Measurements from ENCODE around the gene CENATAC. TPM values are rescaled to one million over a fixed set of nuclear protein-coding genes. Genes with fewer than 3 reads are reported as not detected.

The CENATAC gene, protein sequence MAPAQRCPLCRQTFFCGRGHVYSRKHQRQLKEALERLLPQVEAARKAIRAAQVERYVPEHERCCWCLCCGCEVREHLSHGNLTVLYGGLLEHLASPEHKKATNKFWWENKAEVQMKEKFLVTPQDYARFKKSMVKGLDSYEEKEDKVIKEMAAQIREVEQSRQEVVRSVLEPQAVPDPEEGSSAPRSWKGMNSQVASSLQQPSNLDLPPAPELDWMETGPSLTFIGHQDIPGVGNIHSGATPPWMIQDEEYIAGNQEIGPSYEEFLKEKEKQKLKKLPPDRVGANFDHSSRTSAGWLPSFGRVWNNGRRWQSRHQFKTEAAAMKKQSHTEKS
- 107 and 143 TPM in 2 replicates for total RNA-seq (2011; cell fraction: chromatin; rRNA removed; ENCODE audit: low replicate concordance)
- 70.5 and 71.8 TPM in 2 replicates for total RNA-seq (2011; cell fraction: nucleolus; rRNA removed)
- total RNA-seq (2011; cell fraction: nucleoplasm; rRNA removed), result 96.7 and 121 TPM in 2 replicates
- 15.3 and 16.0 TPM in 2 replicates for total RNA-seq (2014; rRNA removed)
- total RNA-seq (2014; rRNA removed; fragmentation: Illumina TruSeq; extraction: Trizol), result 13.9 and 15.1 TPM in 2 replicates
- 16.2 and 16.9 TPM in 2 replicates for total RNA-seq (2015; rRNA removed; fragmentation: Illumina TruSeq; extraction: Trizol)
- 12.4 and 13.5 TPM in 2 replicates for total RNA-seq (2021)
- 13.4 and 13.7 TPM in 2 replicates for polyA plus RNA-seq (2011; rRNA removed)
- 3.3 and 3.9 TPM in 2 replicates for polyA plus RNA-seq (2011; cell fraction: cytosol; rRNA removed)
- 35.3 and 40.2 TPM in 2 replicates for polyA plus RNA-seq (2011; cell fraction: nucleus; rRNA removed)
- polyA plus RNA-seq (2012), result 7.1 and 9.9 TPM in 2 replicates
- 8.9 and 9.7 TPM in 2 replicates for polyA plus RNA-seq (2014; fragmentation: Illumina TruSeq; extraction: Trizol)
- 1 to 10 TPM; 2.4 to 4.5 TPM for polyA plus RNA-seq (2014; fragmentation: Nextera tagmentation; extraction: Ambion mirVana)
- 21.9 and 25.5 TPM in 2 replicates for polyA plus RNA-seq (2014; rRNA removed)
- polyA minus RNA-seq (2011; rRNA and poly(A)+ RNA removed), result 20.5 and 20.8 TPM in 2 replicates
- polyA minus RNA-seq (2011; cell fraction: cytosol; rRNA and poly(A)+ RNA removed), result 3.7 and 4.3 TPM in 2 replicates
- 26.1 and 29.3 TPM in 2 replicates for polyA minus RNA-seq (2011; cell fraction: nucleus; rRNA and poly(A)+ RNA removed)
- Bru-seq, nascent RNA, result percentile 77 among the genes with signal in this experiment
- percentile 81 among the genes with signal in this experiment for BruChase-seq, experiment 1, labeled RNA remaining after a 2-hour chase
- percentile 83 among the genes with signal in this experiment for BruChase-seq, experiment 2, labeled RNA remaining after a 6-hour chase
- long read RNA-seq, experiment 1, partial matches to known transcripts, result 6 of 19 reads
- long read RNA-seq, experiment 1, other reads (novel, unspliced or antisense), result 11 of 19 reads
- long read RNA-seq, experiment 2, partial matches to known transcripts, result 1 of 2 reads
- long read RNA-seq, experiment 2, other reads (novel, unspliced or antisense), result 0 of 2 reads
- long read RNA-seq, experiment 3, partial matches to known transcripts, result 1 of 2 reads
- long read RNA-seq, experiment 3, other reads (novel, unspliced or antisense), result 1 of 2 reads

DNA sequence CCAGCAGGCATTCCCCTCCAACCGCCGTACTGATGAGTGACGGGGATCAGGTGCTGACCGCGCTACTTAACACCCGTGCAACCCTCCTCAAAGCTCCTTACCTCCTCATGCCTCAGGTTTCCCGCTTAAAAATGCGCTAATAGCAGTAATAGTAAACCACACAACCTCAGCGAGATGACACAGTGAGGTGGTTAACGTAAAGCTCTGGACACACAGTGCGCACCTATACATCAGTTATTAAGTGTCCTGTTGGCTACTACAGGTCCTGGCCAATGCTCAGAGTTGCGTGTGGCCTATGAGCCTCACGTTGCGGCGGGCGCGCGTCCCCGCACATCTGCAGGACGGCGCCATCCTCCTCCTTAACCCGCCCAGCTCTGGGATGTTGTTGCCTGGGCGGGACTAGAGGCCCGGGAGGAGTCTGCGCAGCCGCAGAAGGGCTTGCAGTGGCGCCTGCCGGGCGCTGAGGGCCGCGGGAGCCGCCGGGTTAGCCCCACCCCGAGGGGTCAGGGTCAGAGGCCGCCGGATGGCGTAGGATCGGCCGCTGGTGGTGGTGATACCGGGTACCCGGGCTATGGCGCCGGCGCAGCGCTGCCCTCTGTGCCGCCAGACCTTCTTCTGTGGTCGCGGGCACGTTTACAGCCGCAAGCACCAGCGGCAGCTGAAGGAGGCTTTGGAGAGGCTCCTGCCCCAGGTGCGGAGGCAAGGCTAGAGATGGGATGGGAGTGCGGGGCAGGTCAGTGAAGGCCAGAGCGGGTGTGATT lies at the start of gene CENATAC:
Gene CENATAC (plus strand): TSS at position 512 of the 761 bp plus-strand sequence. CDS start 60 bp downstream, at position 572.
- POLR2A ChIA-PET, result interaction anchor here (0.6 to 2.5 kb wide), 10 partner anchors 13 to 376 kb away, joined by 3 to 22 read pairs (median 4); partner anchors contain the start of genes RPS25 and TRAPPC4
- CTCF ChIA-PET (ENCODE audit: low intra/inter-chr PET ratio), result interaction anchor here (0.7 kb wide), 1 partner anchor 69 kb away, joined by 3 read pairs; no protein-coding TSS in a partner anchor
- intact Hi-C loops (cut with micrococcal nuclease), result loop anchor here (1.0 kb wide), 1 partner anchor 20 kb away; the partner anchor contains the start of genes RPS25 and TRAPPC4
- peak within 1 kb of the TSS; percentile 83 for H3K4me3 ChIP-seq
- peak; percentile 96 for ATAC-seq
- FAIRE-seq, result peak; percentile 90
- no TSS peak for BruUV-seq (replicated peaks)
- H3K4me1 ChIP-seq (replicated peaks in 1 of 2; ENCODE audit: control insufficient read depth in 2 of 2, insufficient read depth in 2 of 2, low read length in 2 of 2), result peaks cover 11 to 13% of the 10 kb centered on the region in 2 experiments; a peak in 4 of 5 replicates
- no peaks in the 10 kb centered on the region for H3K9me3 ChIP-seq (replicated peaks; ENCODE audit: control insufficient read depth, insufficient read depth, low read depth, low read length)
- peak within 1 kb of the TSS; percentile 100 for H3K4me2 ChIP-seq (ENCODE audit: insufficient read depth, low read length)
- peaks cover 29% of the 10 kb centered on the region; the same call in 2 of the 3 replicates for H3K36me3 ChIP-seq (ENCODE audit: control insufficient read depth, insufficient read depth, low read length)
- no peaks in the 10 kb centered on the region for H3K27me3 ChIP-seq (ENCODE audit: control insufficient read depth in 2 of 2, insufficient read depth in 2 of 2, low read length in 2 of 2)
- peaks cover 30% of the 10 kb centered on the region for H3K79me2 ChIP-seq (ENCODE audit: control insufficient read depth, insufficient read depth, low read length)
- H3K27ac ChIP-seq (ENCODE audit: extremely low read depth, low read depth, low read length), result peak within 1 kb of the TSS; percentile 73
- H3K9me1 ChIP-seq (ENCODE audit: control insufficient read depth, insufficient read depth, low read length), result no peaks in the 10 kb centered on the region
- under 1% methylated on average over 46 of the region's 54 CpGs for WGBS (ENCODE audit: insufficient coverage, low coverage, missing lambda C conversion rate)
- H4K20me1 ChIP-seq (replicated peaks; ENCODE audit: control insufficient read depth, insufficient read depth, low read length), result no peaks in the 10 kb centered on the region
- in situ Hi-C loops (cut with MboI), result no loop called here
- H2AFZ ChIP-seq (ENCODE audit: low read depth, low read length), result peak within 1 kb of the TSS; percentile 90
- DNase-seq (ENCODE audit: extremely low read depth in 1 of 4, low spot score in 3 of 4), result peak; percentile 98 to 99 (median 99)
- peak within 1 kb of the TSS; percentile 77 to 91 for H3K9ac ChIP-seq (ENCODE audit: insufficient read depth in 1 of 2, low read depth in 2 of 2, low read length in 2 of 2)
- TF ChIP-seq POLR2G (IDR thresholded peaks at IDR 0.05; ENCODE audit: low read depth, low read length) (peak; percentile 94), SP1 (CRISPR knock-in tag; IDR thresholded peaks at IDR 0.05) (peak; percentile 58; the same call in 1 of the 2 replicates), KLF6 (CRISPR knock-in tag; IDR thresholded peaks at IDR 0.05; ENCODE audit: borderline replicate concordance) (0 out of 2 replicates have a peak, but pooled peaks have one; percentile 12), FOXK2 (conservative IDR thresholded peaks at IDR 0.05 in 1 of 2, IDR thresholded peaks at IDR 0.05 in 1 of 2; ENCODE audit: low read depth in 2 of 2) (peak; percentile 67 to 74; a peak in 3 of 4 replicates), SPI1 (IDR thresholded peaks at IDR 0.05; ENCODE audit: borderline replicate concordance, low read depth, low read length) (no peak), ATF7 (IDR thresholded peaks at IDR 0.05) (peak; percentile 52), CBFB (CRISPR knock-in tag; IDR thresholded peaks at IDR 0.05) (peak; percentile 80; the same call in 1 of the 2 replicates), HMGN3 (IDR thresholded peaks at IDR 0.05; ENCODE audit: borderline replicate concordance, extremely low read depth, insufficient read length, low read depth, low read length) (peak; percentile 80)
- TF ChIP-seq, protein P1, sequence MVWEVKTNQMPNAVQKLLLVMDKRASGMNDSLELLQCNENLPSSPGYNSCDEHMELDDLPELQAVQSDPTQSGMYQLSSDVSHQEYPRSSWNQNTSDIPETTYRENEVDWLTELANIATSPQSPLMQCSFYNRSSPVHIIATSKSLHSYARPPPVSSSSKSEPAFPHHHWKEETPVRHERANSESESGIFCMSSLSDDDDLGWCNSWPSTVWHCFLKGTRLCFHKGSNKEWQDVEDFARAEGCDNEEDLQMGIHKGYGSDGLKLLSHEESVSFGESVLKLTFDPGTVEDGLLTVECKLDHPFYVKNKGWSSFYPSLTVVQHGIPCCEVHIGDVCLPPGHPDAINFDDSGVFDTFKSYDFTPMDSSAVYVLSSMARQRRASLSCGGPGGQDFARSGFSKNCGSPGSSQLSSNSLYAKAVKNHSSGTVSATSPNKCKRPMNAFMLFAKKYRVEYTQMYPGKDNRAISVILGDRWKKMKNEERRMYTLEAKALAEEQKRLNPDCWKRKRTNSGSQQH (CRISPR knock-in tag; IDR thresholded peaks at IDR 0.05), result 0 out of 2 replicates have a peak, but pooled peaks have one; percentile 31
- TF ChIP-seq, protein P2, sequence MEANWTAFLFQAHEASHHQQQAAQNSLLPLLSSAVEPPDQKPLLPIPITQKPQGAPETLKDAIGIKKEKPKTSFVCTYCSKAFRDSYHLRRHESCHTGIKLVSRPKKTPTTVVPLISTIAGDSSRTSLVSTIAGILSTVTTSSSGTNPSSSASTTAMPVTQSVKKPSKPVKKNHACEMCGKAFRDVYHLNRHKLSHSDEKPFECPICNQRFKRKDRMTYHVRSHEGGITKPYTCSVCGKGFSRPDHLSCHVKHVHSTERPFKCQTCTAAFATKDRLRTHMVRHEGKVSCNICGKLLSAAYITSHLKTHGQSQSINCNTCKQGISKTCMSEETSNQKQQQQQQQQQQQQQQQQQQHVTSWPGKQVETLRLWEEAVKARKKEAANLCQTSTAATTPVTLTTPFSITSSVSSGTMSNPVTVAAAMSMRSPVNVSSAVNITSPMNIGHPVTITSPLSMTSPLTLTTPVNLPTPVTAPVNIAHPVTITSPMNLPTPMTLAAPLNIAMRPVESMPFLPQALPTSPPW (CRISPR knock-in tag; IDR thresholded peaks at IDR 0.05), result peak; percentile 53; the same call in 1 of the 2 replicates
